Glomerular visceral epithelial cell (primary cell): ENCODE results near the gene ZC3H6.

Source experiments
- DNase-seq: peaks from one replicate; pipeline ENCODE4 v3.0.0-alpha.2; 2016; ENCODE audit errors: extremely low spot score

ZC3H6 gene, protein sequence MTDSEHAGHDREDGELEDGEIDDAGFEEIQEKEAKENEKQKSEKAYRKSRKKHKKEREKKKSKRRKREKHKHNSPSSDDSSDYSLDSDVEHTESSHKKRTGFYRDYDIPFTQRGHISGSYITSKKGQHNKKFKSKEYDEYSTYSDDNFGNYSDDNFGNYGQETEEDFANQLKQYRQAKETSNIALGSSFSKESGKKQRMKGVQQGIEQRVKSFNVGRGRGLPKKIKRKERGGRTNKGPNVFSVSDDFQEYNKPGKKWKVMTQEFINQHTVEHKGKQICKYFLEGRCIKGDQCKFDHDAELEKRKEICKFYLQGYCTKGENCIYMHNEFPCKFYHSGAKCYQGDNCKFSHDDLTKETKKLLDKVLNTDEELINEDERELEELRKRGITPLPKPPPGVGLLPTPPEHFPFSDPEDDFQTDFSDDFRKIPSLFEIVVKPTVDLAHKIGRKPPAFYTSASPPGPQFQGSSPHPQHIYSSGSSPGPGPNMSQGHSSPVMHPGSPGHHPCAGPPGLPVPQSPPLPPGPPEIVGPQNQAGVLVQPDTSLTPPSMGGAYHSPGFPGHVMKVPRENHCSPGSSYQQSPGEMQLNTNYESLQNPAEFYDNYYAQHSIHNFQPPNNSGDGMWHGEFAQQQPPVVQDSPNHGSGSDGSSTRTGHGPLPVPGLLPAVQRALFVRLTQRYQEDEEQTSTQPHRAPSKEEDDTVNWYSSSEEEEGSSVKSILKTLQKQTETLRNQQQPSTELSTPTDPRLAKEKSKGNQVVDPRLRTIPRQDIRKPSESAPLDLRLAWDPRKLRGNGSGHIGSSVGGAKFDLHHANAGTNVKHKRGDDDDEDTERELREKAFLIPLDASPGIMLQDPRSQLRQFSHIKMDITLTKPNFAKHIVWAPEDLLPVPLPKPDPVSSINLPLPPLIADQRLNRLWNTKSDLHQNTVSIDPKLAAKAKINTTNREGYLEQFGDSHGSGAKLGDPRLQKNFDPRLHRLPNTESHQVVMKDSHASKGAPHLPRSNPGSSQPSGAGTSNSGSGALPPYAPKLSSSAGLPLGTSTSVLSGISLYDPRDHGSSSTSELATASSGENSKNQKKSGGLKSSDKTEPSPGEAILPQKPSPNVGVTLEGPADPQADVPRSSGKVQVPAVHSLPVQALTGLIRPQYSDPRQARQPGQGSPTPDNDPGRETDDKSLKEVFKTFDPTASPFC

DNA sequence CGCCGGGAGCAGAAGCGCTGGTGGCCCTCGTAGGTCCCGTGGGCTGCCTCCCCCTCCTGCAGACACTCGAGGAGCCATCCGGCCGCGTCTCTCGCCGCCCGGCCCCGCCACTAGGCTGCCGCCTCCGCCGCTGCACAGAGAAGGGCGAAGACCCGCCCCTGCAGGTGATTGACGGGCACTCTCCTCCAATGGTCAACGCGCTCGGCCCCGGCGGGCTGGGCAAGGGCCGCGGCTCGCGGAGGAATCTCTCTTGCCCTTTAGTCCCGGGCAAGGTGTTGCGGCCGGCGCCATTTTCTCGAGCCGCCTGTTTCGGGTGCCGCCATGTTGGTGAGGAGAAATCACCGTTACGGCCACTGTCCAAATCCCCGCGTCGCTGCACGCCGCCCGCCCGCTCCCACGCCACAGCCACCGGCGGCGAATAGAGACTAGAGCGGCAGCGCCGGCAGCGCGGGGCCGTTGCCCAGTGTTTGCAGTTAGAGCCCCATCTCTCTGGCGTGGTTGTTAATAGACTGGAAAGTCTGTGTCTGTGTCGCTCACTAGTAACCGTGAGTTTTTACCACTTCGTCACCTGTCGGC, at the start of gene ZC3H6:
Gene ZC3H6 (plus strand): TSS at position 287 of the 576 bp plus-strand sequence. CDS start 398 bp downstream, outside the sequence.
- DNase-seq = peak; percentile 99

DNA sequence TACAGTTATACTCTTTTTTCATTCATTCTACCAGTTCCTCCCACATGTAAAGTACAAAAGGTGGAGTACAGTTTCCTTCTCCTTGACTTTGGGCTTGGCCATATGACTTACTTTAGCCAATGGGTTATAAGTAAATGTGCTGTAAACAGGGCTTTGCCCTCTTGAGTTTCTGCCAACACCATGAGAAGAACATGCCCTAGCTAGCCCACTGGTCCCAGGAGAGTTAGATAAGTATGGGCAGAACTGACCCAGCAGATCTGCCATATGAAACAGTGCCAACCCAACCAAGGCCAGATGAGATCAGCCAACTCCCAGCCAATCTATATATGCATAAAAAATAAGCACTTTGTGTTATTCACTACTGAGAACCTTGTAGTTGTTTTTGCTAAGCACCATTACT, 46.0 kb upstream of the ZC3H6 start:
- peak; percentile 28 for DNase-seq

DNA sequence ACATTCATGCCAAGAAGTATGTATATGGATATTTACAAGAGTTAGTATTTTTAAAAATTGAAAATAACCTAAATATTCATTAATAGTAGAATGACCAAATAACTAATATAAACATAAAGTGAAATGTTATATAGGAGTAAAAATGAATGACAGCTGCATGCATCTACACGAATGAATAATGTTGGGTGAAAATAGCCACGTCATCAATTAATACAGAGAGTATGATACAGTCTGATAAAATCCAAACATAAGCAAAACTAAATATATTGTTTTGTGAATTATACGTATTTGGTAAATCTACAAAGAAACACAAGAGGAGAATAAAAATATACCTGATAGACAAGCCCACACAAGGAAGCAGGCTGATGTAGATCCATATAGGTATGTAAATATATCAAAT, 45.0 kb upstream of the ZC3H6 start:
- no peak for DNase-seq

DNA sequence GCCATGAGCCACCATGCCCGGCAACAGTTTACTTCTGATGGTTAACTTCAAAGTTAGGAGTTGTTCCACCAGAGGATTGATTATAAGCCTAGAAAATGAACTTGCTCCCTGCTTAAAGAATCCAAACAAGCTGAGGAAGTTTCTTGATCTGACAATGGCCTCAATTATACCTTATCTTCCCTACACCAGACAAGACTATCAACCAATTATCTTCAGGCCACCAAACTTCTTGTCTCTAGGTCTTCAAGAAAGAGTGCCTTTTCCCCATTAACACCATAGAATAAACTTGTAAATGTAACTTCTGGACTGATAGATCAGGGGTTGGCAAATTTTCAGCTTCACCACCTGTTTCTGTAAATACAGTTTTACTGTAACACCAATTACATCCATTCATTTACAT, 35.5 kb upstream of the ZC3H6 start:
- DNase-seq = no peak

DNA sequence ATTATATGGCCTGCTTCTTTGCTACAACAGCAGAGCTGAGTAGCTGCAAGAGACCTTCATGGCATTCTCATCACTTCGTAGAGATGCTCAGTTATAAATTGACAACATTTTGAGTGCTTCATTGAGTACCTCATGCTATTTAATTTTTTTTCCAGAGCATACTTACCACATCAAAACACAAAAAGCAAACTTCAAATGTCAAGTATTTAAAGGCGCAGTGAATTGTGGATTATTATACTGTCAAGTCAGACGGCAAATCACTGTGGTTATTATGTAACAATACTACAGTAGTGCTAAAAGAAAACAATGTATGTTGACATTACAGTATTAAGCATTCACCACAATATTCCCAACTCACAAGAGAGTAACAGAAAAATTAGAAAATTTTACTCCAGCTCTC, 33.0 kb upstream of the ZC3H6 start:
- DNase-seq = no peak

DNA sequence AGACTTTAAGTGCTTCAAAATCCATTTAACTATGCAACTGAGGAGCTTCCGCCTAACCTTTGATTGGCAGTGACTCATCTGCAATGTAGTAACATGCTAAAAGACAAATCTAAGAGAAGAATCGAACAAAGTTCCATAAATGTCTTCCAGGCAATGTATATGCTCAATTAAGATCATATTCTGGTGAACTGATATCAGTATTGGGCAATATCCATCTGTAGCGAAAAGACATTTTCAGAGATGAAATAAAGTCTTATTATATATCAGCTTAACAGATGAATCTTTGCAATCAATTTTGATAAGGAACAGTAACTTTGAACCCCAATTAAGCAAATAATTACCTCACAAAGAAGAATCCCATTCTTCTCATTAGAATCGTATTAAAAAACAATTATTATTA, 32.2 kb upstream of the ZC3H6 start:
- no peak for DNase-seq

DNA sequence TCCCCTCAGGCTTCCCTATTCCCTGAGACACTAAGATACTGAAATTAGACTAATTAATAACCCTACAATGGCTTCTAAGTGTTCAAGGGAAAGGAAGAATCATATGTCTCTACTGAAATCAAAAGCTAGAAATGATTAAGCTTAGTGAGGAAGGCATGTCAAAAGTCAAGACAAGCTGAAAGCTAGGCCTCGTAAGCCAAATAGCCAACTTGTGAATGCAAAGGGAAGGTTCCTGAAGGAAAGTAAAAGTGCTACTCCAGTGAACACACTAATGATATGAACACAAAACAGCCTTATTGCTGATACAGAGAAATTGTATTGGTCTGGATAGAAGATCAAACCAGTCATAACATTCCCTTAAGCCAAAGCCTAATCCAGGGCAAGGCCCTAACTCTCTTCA, 30.5 kb upstream of the ZC3H6 start:
- DNase-seq = no peak

DNA sequence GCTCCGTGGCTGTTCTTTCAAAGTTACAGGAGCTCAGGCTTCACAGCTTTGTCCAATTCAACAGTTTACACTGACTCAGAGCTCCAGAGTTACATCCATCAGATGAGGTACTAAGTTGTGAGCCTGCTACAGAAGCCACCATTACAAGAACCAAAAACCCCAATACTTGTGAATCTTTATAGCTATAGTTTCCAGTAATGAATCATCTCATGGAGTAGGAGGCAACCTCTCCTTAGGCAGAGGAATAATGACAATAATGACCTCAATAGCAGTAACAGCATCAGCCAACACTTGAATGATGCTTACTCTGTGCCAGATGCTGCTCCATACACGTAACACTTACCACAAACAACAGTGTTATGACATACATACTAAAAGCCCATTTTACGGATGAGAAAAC, 24.1 kb upstream of the ZC3H6 start:
- no peak for DNase-seq

DNA sequence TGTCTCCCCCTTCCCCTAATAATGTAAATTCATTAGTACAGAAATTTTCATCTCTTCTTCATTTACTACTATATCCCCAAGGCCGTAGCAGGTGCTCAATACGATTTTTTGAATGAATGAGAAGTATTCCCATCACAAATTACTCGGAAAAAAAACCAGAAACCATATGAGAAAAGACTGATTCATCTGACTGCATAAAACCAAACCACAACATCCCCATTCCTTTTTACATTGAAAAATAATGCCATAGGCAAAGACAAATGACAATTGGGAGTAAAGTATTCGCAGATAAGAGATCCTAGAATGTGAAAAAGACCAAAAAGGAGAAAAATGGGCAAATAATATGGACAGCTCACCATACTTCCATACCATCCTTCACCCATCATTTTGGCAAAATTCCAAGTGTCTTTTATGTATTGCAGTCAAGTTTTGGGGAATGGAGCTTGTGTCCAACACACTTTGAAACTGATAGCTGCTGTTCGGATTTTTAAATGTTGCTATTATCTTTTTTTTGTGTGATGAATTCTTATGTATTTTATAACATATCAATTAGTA, 22.1 kb upstream of the ZC3H6 start:
- DNase-seq = no peak

DNA sequence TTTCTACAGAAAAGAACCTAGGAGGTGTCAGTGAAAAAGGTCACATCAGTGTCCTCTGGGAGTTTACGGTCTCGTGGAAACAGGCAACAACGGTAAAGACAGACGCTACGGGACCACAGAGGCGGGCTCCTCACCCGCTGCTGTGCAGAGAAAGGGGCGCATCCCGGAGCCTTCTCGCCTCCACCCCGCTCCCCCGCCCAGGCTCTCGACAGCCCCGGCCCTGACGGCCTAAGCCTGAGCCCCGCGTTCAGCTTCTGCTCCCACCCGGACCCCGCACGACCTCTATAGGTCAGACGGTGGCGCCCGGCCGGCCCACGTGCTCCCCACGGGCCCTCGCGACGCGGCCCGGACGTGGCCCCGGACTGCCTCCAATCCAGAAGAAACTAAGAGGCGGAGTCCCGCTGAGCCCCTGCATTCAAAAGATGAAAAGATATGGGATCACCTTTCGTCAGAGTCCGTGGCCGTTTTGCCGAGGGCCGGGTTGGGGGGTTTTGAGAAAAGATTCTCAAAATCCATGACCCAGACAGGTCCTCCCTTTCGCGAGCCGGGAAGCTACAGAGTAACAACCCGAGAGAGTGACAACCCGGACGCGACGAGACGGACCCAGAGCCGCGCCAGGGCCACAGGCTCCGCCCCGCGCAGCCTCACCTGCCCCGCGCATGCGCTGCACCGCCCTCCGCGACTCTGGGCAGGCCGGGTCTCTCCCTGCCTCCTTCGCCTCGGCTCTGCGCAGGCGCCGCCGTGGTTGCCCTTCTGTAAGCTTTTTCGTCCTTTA, 20.7 kb upstream of the ZC3H6 start, which contains the start of gene ZC3H8:
Gene ZC3H8 (minus strand): TSS at position 577 of the 775 bp plus-strand sequence. CDS start 61 bp downstream, at position 516.
- peak; percentile 94 for DNase-seq

DNA sequence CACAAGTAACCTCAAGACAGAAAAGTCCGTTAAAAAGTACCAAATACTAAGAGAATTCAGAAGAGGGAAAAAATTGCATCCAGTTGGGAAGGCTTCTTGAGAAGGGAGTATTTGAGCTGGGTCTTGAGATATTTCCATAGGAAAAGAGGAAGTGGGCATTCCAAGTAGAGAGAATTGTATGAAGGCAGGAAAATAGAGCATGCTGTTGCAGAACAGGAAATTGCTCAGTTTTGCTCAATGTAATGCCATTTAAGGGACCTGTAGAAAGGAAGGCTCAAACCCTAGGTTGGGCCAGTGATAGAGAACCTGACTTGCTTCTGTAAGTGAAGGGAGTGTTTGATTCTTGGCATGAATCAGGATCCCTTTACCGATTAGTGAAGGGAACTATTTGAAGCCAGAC, 19.5 kb upstream of the ZC3H6 start:
- DNase-seq = no peak

DNA sequence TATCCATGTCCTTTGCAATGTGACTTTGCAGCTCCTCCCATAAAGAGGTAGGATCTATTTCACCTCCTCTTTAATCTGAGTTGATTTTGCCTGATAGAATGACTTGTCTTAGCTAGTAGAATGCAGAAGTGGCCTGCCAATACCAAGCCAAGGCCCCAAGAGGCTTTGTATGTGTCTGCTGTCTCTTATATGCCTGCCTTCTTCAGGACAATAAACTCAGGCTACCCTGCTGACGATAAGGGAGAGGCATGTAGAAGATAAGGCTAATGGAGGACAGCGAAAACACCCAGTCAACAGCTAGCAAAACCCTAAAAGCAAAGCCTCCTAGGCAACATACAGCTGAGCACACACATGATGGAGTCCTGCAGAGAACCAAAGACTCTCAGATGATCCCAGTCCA, 18.7 kb upstream of the ZC3H6 start:
- no peak for DNase-seq

DNA sequence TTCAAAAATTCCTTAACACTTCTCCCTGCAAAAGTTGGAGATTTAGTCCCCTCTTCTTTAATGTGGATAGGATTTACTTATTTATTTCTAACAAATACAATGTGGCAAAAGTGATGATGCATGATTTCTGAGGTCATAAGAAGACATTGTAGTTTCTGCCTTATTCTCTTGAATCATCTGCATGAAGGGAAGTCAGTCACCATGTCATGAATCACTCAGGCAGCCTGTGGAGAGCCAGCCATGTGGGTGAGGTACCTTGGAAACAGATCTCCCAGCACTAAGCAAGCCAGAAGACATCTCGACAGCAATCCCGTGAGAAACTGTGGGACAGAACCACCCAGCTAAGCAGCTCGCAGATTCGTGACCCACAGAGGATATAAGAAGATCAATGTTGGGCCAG, 17.8 kb upstream of the ZC3H6 start:
- DNase-seq = peak; percentile 57

DNA sequence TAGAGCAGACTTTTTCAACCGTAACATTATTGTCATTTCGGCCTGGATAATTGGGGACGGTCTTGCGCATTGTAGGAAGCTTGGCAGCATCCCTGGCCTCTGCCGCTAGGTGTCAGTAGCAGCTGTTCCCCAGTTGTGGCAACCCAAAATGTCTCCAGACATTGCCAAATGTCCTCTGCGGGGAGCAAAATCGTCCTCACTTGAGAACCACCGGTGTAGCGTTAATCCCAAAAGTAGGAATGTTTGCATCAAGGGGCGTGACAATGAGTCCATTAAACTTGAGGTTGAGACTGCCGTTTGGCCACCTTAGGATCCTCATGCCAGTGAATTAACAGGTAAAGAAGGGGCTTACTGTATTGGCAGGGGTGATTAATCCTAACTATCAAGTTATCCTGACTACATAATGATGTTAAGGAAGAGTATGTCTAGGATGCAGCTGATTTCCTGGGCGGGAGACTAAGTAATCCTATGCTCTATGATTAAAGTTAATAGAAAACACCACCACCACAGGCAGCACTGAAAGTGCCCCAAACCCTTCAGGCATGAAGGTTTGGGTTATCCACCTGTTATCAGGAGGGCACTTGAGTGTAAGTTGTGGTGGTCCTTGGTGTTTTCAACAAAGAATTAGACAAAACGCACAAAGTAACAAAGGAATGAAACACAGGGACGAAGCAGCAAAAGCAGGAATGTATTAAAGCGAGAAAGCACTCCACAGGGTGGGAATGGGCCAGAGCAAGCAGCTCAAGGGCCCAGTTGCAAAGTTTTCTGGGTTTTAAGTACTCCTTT, 15.7 kb upstream of the ZC3H6 start:
- peak; percentile 72 for DNase-seq

DNA sequence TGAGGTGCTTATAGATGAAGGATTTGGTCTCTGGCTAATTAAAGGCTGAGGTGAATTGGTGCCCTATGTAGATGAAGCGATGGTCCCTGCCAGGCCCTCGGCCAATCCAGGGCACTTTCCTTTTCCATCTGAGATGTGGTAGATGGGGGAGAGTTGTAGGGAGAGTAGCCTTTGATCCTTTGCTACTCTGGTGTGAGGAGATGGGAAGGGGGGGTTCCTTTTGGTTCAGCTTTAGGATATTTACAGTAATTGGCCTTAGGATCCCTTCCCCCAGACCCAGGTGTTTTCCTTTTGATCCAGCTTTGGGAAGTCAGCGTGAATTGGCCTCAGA, 15.1 kb upstream of the ZC3H6 start:
- no peak for DNase-seq

DNA sequence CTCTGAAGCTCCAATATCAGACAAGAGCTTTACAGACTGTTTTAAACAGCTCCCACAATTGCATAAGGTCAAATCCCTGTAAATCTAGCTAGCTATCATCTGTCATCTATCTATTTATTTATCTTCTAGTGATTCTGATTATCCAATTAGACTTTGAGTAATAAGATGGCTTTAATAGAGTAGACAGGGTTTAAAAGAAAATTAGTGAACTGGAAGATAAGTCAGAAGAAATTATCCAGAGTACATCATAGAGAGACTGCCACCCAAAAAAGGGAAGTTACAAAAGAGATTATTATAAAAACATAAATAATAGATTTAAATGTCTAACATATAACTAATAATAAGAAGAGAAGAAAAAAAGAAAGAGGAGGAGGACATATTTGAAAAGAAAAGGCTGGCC, 12.5 kb upstream of the ZC3H6 start:
- no peak for DNase-seq

DNA sequence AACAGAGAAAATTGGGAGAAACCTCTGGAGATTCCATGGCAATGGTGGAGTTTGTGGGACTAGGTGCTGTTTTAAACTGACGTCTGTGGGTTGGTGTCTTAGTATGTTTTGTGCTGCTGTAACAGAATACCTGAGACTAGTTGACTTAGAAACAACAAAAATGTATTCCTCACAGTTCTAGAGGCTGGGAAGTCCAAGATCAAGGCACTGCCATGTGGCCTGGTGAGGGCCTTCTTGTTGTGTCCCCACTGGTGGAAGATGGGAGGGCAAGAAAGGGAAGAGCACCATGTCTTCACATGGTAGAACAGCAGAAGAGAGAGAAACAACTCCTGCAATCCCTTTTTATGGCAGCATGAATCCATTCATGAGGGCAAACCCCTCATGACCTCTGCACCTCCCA, 6.8 kb upstream of the ZC3H6 start:
- no peak for DNase-seq

DNA sequence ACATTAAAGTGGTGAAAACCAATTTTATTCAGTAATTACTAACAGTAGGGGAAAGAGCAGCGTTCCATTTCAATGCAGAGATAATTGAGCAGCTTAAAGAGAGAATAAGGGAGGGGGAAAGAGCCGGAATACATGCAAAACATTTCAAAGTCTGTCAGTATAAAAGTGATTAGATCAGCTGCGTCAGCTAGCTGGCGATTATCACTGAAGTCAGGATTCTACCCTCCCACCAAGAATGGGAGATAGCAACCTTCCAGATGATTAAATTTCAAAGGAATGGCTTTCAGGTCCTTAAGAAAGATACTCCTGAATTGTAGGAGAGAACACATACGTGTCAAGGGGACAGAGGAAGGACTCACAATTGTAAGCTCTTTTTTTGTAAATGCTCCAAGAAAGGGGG, 2.7 kb upstream of the ZC3H6 start:
- DNase-seq = no peak

DNA sequence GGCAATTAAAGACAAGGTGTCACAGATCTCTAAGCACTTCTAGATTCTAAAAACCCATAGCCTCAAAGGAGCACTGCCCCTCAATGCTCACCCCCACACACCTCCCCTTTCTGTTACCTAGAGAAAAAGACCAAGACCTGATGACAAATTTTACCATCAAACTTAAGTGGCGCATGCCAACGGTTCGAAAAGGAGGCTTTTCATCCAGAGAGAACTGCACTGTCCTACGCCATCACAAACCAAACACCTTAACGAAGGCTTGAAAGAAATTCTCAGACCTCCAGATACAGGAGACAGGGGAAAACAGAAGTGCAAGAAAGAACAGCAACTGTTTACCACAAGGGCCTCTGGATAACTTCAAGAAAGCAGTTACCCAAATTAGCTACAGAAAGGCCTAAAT, 2.0 kb upstream of the ZC3H6 start:
- DNase-seq = no peak
